ENCODE results near the gene LCNL1. TPM values are rescaled to one million over a fixed set of nuclear protein-coding genes. Genes with fewer than 3 reads are reported as not detected.

Gene LCNL1
- total RNA-seq, 1 experiment from 2014 or later: not detected

DNA sequence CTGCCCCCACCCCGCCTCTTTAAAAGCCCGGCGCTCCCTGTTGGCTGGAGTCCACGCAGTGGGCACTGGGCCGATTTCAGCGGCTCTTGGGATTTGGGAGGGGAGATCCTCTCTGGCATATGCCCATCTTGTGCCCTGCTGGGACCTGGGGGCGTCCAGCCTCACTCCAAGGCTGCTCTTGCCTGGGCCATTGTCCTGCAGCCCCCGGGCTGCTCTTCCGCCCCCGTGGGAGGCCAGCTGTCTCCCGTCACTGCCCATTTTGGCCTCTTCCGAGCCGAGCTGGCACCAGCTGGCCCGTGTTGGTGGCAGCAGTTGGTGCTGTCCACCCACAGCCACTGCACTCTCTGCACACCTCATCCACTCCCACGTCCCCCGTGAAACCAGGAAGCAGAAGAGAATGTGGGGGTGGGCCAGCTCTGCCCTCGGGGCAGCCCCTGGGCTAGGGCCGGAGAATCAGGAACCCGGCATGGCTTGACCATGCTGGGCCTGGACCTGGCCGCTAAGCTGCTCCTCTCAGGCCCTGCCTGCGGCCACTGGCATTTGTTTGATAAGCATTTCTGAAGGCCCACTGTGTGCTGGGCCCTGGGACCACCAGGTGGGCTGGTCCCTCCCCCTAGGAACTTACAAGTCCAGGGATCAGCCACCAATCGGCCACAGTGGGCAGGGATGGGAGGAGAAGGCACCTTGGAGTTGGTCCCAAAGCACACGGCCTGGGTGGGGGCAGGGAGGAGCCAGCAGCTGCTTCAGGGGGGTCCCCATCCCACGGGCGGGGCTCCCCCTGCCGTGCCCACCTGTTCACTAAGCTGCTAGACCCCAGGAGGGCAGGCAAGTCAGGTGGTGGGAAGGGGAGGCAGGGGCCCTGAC, 35.5 kb upstream of the LCNL1 start:
- BruUV-seq (replicated peaks): no TSS peak
- no peak for DNase-seq (ENCODE audit: unreplicated experiment)
- ChIA-PET CTCF (interaction anchor here (0.6 to 2.2 kb wide), 18 partner anchors 17 to 340 kb away, joined by 3 to 27 read pairs (median 3); partner anchors contain the start of gene ABCA2), POLR2A (interaction anchor here (1.4 to 1.5 kb wide), 4 partner anchors 13 to 88 kb away, joined by 3 to 9 read pairs (median 7); partner anchors contain the start of gene PAXX)
- Mint-ChIP-seq H3K27ac (ENCODE audit: low read depth, unreplicated experiment) (no peak overlapping the region), H3K4me3 (ENCODE audit: unreplicated experiment) (no peak overlapping the region), H3K9me3 (ENCODE audit: unreplicated experiment) (no peaks in the 10 kb centered on the region), H3K4me1 (ENCODE audit: insufficient read depth, unreplicated experiment) (no peaks in the 10 kb centered on the region), H3K27me3 (ENCODE audit: insufficient read depth, unreplicated experiment) (no peaks in the 10 kb centered on the region), H3K36me3 (ENCODE audit: insufficient read depth, unreplicated experiment) (peaks cover 5% of the 10 kb centered on the region)
- TF ChIP-seq, protein P1, sequence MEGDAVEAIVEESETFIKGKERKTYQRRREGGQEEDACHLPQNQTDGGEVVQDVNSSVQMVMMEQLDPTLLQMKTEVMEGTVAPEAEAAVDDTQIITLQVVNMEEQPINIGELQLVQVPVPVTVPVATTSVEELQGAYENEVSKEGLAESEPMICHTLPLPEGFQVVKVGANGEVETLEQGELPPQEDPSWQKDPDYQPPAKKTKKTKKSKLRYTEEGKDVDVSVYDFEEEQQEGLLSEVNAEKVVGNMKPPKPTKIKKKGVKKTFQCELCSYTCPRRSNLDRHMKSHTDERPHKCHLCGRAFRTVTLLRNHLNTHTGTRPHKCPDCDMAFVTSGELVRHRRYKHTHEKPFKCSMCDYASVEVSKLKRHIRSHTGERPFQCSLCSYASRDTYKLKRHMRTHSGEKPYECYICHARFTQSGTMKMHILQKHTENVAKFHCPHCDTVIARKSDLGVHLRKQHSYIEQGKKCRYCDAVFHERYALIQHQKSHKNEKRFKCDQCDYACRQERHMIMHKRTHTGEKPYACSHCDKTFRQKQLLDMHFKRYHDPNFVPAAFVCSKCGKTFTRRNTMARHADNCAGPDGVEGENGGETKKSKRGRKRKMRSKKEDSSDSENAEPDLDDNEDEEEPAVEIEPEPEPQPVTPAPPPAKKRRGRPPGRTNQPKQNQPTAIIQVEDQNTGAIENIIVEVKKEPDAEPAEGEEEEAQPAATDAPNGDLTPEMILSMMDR (IDR thresholded peaks at IDR 0.05; ENCODE audit: unreplicated experiment): no peak
- intact Hi-C loops (cut with micrococcal nuclease): loop anchor here (10.0 kb wide), 1 partner anchor 102 kb away; the partner anchor contains the start of genes AJM1 and PHPT1

DNA sequence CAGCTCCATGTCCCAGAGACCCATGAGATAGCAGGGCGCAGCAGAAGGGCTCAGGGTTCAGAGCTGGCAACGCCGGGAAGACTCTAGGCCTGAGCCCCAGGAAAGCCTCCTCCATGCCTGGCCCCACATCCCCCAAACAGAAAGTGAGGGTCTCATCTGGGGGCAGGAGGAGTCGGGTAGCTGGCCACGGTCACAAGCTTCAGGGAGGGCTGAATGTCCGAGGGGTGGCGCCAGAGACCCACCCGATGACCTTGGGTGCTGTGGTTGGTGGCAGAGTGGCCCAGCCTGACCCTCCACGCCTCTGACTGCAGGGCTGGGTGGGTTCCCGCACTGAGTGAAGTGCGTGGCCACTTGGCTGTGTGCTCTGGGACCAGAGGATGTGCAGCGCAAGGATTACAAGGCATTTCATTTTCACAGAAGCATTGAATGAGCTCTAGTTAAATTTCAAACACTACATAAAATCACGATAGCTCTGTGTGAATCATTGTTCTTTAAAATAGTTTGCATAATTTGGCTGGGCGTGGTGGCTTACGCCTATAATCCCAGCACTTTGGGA, 34.8 kb upstream of the LCNL1 start:
- intact Hi-C loops (cut with micrococcal nuclease): loop anchor here (1.0 to 10.0 kb wide), 3 partner anchors 44 to 103 kb away; partner anchors contain the start of genes AJM1, PAXX and PHPT1
- no peaks in the 10 kb centered on the region for H3K9me3 Mint-ChIP-seq (ENCODE audit: unreplicated experiment)
- POLR2A ChIA-PET: interaction anchor here (0.6 to 1.5 kb wide), 7 partner anchors 12 to 549 kb away, joined by 3 to 9 read pairs (median 3); partner anchors contain the start of genes EDF1 and PAXX
- peak overlapping the region; percentile 61 for H3K27ac Mint-ChIP-seq (ENCODE audit: low read depth, unreplicated experiment)
- H3K4me1 Mint-ChIP-seq (ENCODE audit: insufficient read depth, unreplicated experiment): no peaks in the 10 kb centered on the region
- H3K4me3 Mint-ChIP-seq (ENCODE audit: unreplicated experiment): peak overlapping the region; percentile 84
- H3K27me3 Mint-ChIP-seq (ENCODE audit: insufficient read depth, unreplicated experiment): no peaks in the 10 kb centered on the region
- peak; percentile 54 for DNase-seq (ENCODE audit: unreplicated experiment)
- CTCF ChIA-PET: interaction anchor here (0.6 to 2.2 kb wide), 21 partner anchors 17 to 802 kb away, joined by 3 to 27 read pairs (median 3); partner anchors contain the start of genes ABCA2 and PAXX
- no TSS peak for BruUV-seq (replicated peaks)
- peaks cover 5% of the 10 kb centered on the region for H3K36me3 Mint-ChIP-seq (ENCODE audit: insufficient read depth, unreplicated experiment)
- TF ChIP-seq, protein P1 (IDR thresholded peaks at IDR 0.05; ENCODE audit: unreplicated experiment): peak; percentile 65

DNA sequence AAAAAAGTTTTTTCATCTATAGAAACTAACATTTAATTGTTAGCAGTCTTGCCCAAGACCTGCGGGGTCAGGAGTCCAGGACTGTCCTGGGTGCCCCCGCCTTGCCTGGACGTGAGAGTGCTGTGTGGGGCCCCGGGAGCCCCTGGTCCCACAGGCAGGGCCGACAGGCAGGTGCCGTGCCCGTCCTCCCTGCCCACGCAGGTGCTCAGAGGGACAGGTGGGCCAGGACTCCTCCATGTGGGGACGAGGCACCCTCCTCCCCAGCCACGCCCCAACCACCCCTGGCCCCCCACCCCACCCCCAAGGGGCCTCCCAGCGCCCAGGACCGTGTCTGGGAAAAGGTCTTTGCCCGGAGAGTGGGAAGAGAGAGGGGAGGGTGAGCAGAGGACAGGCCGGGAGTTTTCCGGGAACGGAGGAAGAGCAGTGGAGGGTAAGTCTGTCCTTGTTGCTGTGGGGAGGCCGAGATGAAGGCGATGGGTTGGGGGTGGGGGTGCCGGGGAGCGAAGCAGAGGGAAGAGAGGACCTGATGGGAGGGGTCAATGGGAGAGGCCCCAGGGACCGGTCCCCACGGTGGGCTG, 33.5 kb upstream of the LCNL1 start:
- TF ChIP-seq, protein P1 (IDR thresholded peaks at IDR 0.05; ENCODE audit: unreplicated experiment): no peak
- Mint-ChIP-seq H3K36me3 (ENCODE audit: insufficient read depth, unreplicated experiment) (peaks cover 5% of the 10 kb centered on the region), H3K27me3 (ENCODE audit: insufficient read depth, unreplicated experiment) (no peaks in the 10 kb centered on the region), H3K4me1 (ENCODE audit: insufficient read depth, unreplicated experiment) (no peaks in the 10 kb centered on the region), H3K4me3 (ENCODE audit: unreplicated experiment) (peak overlapping the region; percentile 84), H3K27ac (ENCODE audit: low read depth, unreplicated experiment) (peak overlapping the region; percentile 39), H3K9me3 (ENCODE audit: unreplicated experiment) (no peaks in the 10 kb centered on the region)
- no TSS peak for BruUV-seq (replicated peaks)
- ChIA-PET POLR2A (interaction anchor here (0.6 to 1.4 kb wide), 3 partner anchors 15 to 67 kb away, joined by 3 to 4 read pairs (median 3); no protein-coding TSS in a partner anchor), CTCF (interaction anchor here (0.6 kb wide), 2 partner anchors 51 to 194 kb away, joined by 3 to 4 read pairs; no protein-coding TSS in a partner anchor)
- DNase-seq (ENCODE audit: unreplicated experiment): no peak
- intact Hi-C loops (cut with micrococcal nuclease): loop anchor here (10.0 kb wide), 1 partner anchor 105 kb away; the partner anchor contains the start of genes AJM1 and PHPT1
